ENCODE data around the gene ZNF627.
"Not testable (repeated sequence)": the region's sequence is repeated elsewhere in the genome, so short reads cannot be mapped to it uniquely, and the experiment has no call there.

ZNF627 gene

DNA sequence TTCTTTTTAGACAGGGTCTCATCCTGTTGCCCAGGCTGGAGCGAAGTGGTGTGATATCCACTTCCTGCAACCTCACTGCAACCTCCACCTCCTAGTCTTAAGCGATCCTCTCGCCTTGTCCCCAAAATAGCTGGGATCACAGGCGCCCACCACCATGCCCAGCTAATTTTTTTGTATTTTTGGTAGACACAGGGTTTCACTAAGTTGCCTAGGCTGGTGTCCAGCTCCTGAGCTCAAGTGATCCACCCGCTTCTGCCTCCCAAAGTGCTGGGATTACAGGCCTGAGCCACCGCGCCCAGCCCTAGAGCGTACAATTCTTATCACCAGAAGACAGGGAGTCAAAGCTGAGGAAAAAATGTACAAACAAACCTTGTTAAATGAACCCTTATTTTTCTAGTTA lies 33.8 kb upstream of the ZNF627 start:
- DNase-seq (ENCODE audit: low read depth), result no peak
- TF ChIP-seq CTCF (IDR thresholded peaks at IDR 0.05; ENCODE audit: insufficient read depth, low read depth, low read length, missing control alignments), result no peak
- H3K4me3 ChIP-seq (ENCODE audit: low read depth, low read length), result no peak overlapping the region

GRCh38 chr19:11564082-11564807 lies 33.0 kb upstream of the ZNF627 start:
- not testable (repeated sequence) for DNase-seq (ENCODE audit: low read depth); H3K4me3 ChIP-seq (ENCODE audit: low read depth, low read length)

DNA sequence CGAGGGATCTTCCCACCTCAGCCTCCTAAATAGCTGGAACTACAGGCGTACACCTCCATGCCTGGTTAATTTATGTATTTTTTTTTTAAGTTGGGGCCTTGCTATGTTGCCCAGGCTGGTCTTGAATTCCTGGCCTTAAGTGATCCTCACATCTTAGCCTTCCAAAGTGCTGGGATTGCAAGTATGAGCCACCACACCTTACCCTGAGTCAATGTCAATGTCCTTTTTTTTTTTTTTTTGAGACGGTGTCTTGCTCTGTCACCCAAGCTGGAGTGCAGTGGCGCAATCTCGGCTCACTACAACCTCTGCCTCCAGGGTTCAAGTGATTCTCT lies 31.7 kb upstream of the ZNF627 start:
- not testable (repeated sequence) for H3K4me3 ChIP-seq (ENCODE audit: low read depth, low read length); DNase-seq (ENCODE audit: low read depth)

DNA sequence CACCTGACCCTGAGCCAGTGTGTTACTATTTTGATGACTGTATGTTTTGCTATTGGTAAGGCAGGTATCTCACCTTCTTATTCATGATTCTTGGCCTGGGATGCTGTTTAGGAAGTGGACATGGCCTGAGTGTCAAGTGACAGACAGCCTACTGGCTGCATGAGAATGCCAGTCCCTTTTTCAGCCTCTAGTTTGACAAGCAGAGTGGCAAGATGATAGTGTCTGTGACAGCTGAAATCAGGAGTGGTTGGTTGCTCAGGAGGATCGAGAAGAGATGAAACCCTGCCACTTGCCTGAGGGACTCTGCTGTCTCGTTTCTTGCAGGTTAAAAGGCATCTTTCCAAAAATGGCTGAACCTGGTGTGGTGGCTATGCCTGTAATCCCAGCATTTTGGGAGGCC lies 31.1 kb upstream of the ZNF627 start:
- no peak for TF ChIP-seq CTCF (IDR thresholded peaks at IDR 0.05; ENCODE audit: insufficient read depth, low read depth, low read length, missing control alignments)
- DNase-seq (ENCODE audit: low read depth), result no peak
- H3K4me3 ChIP-seq (ENCODE audit: low read depth, low read length), result no peak overlapping the region

- DNase-seq (ENCODE audit: low read depth), result peak; percentile 32
- TF ChIP-seq CTCF (IDR thresholded peaks at IDR 0.05; ENCODE audit: insufficient read depth, low read depth, low read length, missing control alignments), result no peak
- no peak overlapping the region for H3K4me3 ChIP-seq (ENCODE audit: low read depth, low read length)
These were observed 27.2 kb upstream of the ZNF627 start for GRCh38 chr19:11570039-11570462.

DNA sequence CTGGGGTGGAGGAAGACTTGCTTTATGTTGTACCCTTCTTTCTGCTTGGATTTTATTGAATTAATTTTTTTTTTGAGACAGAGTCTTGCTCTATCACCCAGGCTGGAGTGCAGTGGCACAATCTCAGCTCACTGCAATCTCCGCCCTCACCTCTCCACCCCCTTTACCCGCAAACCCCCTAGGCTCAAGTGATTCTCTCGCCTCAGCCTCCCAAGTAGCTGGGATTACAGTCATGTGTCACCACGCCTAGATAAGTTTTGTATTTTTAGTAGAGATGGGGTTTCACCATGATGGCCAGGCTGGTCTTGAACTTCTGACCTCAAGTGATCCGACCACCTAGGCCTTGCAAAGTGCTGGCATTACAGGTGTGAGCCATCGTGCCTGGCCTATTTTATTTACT lies 23.9 kb upstream of the ZNF627 start:
- DNase-seq (ENCODE audit: low read depth); H3K4me3 ChIP-seq (ENCODE audit: low read depth, low read length): not testable (repeated sequence)

GRCh38 chr19:11573763-11574162 lies 23.5 kb upstream of the ZNF627 start:
- not testable (repeated sequence) for H3K4me3 ChIP-seq (ENCODE audit: low read depth, low read length); DNase-seq (ENCODE audit: low read depth)

DNA sequence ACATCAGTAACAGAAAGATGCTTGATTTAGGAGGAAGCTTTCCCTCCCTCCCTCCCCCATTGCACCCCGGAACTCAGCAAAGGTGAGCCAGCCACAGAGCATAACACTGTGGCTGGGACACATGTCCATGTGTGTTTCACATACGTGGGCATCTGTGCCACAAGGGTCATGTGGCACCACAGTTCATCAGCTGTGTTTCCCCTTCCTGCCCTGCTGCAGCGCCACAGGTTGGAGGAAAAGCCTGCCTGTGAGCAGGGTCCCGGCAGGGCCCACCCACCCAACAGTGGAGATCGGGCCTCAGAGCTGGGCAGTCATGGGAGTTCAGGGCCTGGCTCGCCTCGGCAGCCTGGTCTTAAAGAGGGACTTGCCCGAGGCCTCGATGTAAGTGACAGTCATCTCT lies 22.6 kb upstream of the ZNF627 start:
- H3K4me3 ChIP-seq (ENCODE audit: low read depth, low read length), result no peak overlapping the region
- TF ChIP-seq CTCF (IDR thresholded peaks at IDR 0.05; ENCODE audit: insufficient read depth, low read depth, low read length, missing control alignments), result no peak
- peak; percentile 54 for DNase-seq (ENCODE audit: low read depth)

- TF ChIP-seq CTCF (IDR thresholded peaks at IDR 0.05; ENCODE audit: insufficient read depth, low read depth, low read length, missing control alignments), result no peak
- DNase-seq (ENCODE audit: low read depth), result no peak
- H3K4me3 ChIP-seq (ENCODE audit: low read depth, low read length), result no peak overlapping the region
These were observed 21.1 kb upstream of the ZNF627 start for GRCh38 chr19:11576227-11576626.
